ENCODE measurements around the gene C12orf43.

Gene C12orf43

GRCh38 chr12:121017966-121018491 lies 1.7 kb upstream of the C12orf43 start:
- TF ChIP-seq ZNF274 (IDR thresholded peaks at IDR 0.05; ENCODE audit: low read depth, low read length): no peak
- H3K4me3 ChIP-seq (ENCODE audit: low read length): no peak overlapping the region

- no peak for TF ChIP-seq ZNF274 (IDR thresholded peaks at IDR 0.05; ENCODE audit: low read depth, low read length)
- no peak overlapping the region for H3K4me3 ChIP-seq (ENCODE audit: low read length)
Measured at GRCh38 chr12:121013715-121014114, 2.6 kb downstream of the C12orf43 start.

- H3K4me3 ChIP-seq (ENCODE audit: low read length): no peak overlapping the region
- no peak for TF ChIP-seq ZNF274 (IDR thresholded peaks at IDR 0.05; ENCODE audit: low read depth, low read length)
Measured at GRCh38 chr12:121011820-121012219, 4.5 kb downstream of the C12orf43 start.

GRCh38 chr12:121010860-121011259 lies 5.4 kb downstream of the C12orf43 start:
- no peak overlapping the region for H3K4me3 ChIP-seq (ENCODE audit: low read length)
- no peak for TF ChIP-seq ZNF274 (IDR thresholded peaks at IDR 0.05; ENCODE audit: low read depth, low read length)

GRCh38 chr12:121009741-121010140 lies 6.5 kb downstream of the C12orf43 start:
- TF ChIP-seq ZNF274 (IDR thresholded peaks at IDR 0.05; ENCODE audit: low read depth, low read length): no peak
- H3K4me3 ChIP-seq (ENCODE audit: low read length): no peak overlapping the region

- no peak for TF ChIP-seq ZNF274 (IDR thresholded peaks at IDR 0.05; ENCODE audit: low read depth, low read length)
- no peak overlapping the region for H3K4me3 ChIP-seq (ENCODE audit: low read length)
Measured at GRCh38 chr12:121008347-121009098, 7.8 kb downstream of the C12orf43 start.

GRCh38 chr12:121005346-121005815 lies 10.9 kb downstream of the C12orf43 start:
- no peak for TF ChIP-seq ZNF274 (IDR thresholded peaks at IDR 0.05; ENCODE audit: low read depth, low read length)
- H3K4me3 ChIP-seq (ENCODE audit: low read length): no peak overlapping the region

- TF ChIP-seq ZNF274 (IDR thresholded peaks at IDR 0.05; ENCODE audit: low read depth, low read length): no peak
- no peak overlapping the region for H3K4me3 ChIP-seq (ENCODE audit: low read length)
Measured at GRCh38 chr12:121004253-121004815, 12.0 kb downstream of the C12orf43 start.

GRCh38 chr12:121003650-121004049 lies 12.6 kb downstream of the C12orf43 start:
- H3K4me3 ChIP-seq (ENCODE audit: low read length): no peak overlapping the region
- no peak for TF ChIP-seq ZNF274 (IDR thresholded peaks at IDR 0.05; ENCODE audit: low read depth, low read length)

- no peak overlapping the region for H3K4me3 ChIP-seq (ENCODE audit: low read length)
- no peak for TF ChIP-seq ZNF274 (IDR thresholded peaks at IDR 0.05; ENCODE audit: low read depth, low read length)
Measured at GRCh38 chr12:121001841-121002483, 14.3 kb downstream of the C12orf43 start.

- H3K4me3 ChIP-seq (ENCODE audit: low read length): no peak overlapping the region
- no peak for TF ChIP-seq ZNF274 (IDR thresholded peaks at IDR 0.05; ENCODE audit: low read depth, low read length)
Measured at GRCh38 chr12:121001060-121001459, 15.2 kb downstream of the C12orf43 start.

GRCh38 chr12:121000530-121000929 lies 15.8 kb downstream of the C12orf43 start:
- TF ChIP-seq ZNF274 (IDR thresholded peaks at IDR 0.05; ENCODE audit: low read depth, low read length): no peak
- no peak overlapping the region for H3K4me3 ChIP-seq (ENCODE audit: low read length)

- H3K4me3 ChIP-seq (ENCODE audit: low read length): no peak overlapping the region
- no peak for TF ChIP-seq ZNF274 (IDR thresholded peaks at IDR 0.05; ENCODE audit: low read depth, low read length)
Measured at GRCh38 chr12:120999191-121000120, 16.8 kb downstream of the C12orf43 start.

GRCh38 chr12:120998435-120998834 lies 17.9 kb downstream of the C12orf43 start:
- H3K4me3 ChIP-seq (ENCODE audit: low read length): no peak overlapping the region
- TF ChIP-seq ZNF274 (IDR thresholded peaks at IDR 0.05; ENCODE audit: low read depth, low read length): no peak
